OCI-LY7 (cell line): ENCODE results near the gene ELMO1. TPM values are rescaled to one million over a fixed set of nuclear protein-coding genes. Genes with fewer than 3 reads are reported as not detected.

Source experiments
- BruUV-seq: library from RNA; stranded (reverse); fragments of 400-500 nt; replicated peaks from 2 replicates; lab custom pipeline; 2021; lab: Mats Ljungman, UMichigan
- CTCF ChIA-PET: fragments of 300-600 bp; sonication (Branson Sonifier 250); formaldehyde crosslinking; loops from one replicate; lab custom pipeline; 2022; ENCODE audit warnings: antibody characterized with exemption; ENCODE audit not compliant: unreplicated experiment; lab: Charles Lee
- POLR2A ChIA-PET: fragments of 300-600 bp; sonication (Branson Sonifier 250); formaldehyde crosslinking; loops from one replicate; lab custom pipeline; 2022; ENCODE audit warnings: antibody characterized with exemption; lab: Charles Lee
- DNase-seq: peaks from one replicate; pipeline ENCODE4 v3.0.0-alpha.2; 2015; ENCODE audit warnings: low spot score
- H2AFZ ChIP-seq: fragments of 200-600 bp; sonication (generic), shearing (Covaris generic); 2 replicates; pipeline ENCODE4 v1.6.1; 2014; ENCODE audit warnings: mild to moderate bottlenecking, antibody characterized with exemption, low read length, moderate library complexity
- H3K27ac ChIP-seq: fragments of 200-600 bp; sonication (generic); 2 replicates; pipeline ENCODE4 v1.5.1; 2014; ENCODE audit warnings: mixed run types, low read depth, mild to moderate bottlenecking, moderate library complexity, low read length, inconsistent platforms; ENCODE audit not compliant: poor library complexity, severe bottlenecking
- H3K36me3 ChIP-seq: fragments of 200-600 bp; sonication (generic); 2 replicates; pipeline ENCODE4 v1.6.1; 2014; ENCODE audit warnings: mild to moderate bottlenecking, antibody characterized with exemption, low read length, moderate library complexity, mixed read lengths; ENCODE audit not compliant: insufficient read depth
- H3K4me1 ChIP-seq: fragments of 200-600 bp; sonication (generic); 2 replicates; pipeline ENCODE4 v1.5.1; 2014; ENCODE audit warnings: mild to moderate bottlenecking, low read length; ENCODE audit not compliant: insufficient read depth, poor library complexity, severe bottlenecking
- H3K4me2 ChIP-seq: fragments of 200-600 bp; sonication (generic); 2 replicates; pipeline ENCODE4 v1.6.1; 2014; ENCODE audit warnings: mild to moderate bottlenecking, low read length
- H3K4me3 ChIP-seq: fragments of 200-600 bp; sonication (generic); 2 replicates; pipeline ENCODE4 v1.5.1; 2014; ENCODE audit warnings: mild to moderate bottlenecking, low read depth, low read length; ENCODE audit not compliant: poor library complexity, severe bottlenecking
- H3K79me2 ChIP-seq: fragments of 200-600 bp; sonication (generic); 2 replicates; pipeline ENCODE4 v1.6.1; 2016; ENCODE audit warnings: low read depth, mild to moderate bottlenecking, low read length, moderate library complexity, mixed read lengths; ENCODE audit not compliant: insufficient read depth
- H3K9me2 ChIP-seq: fragments of 200-600 bp; sonication (generic); 2 replicates; pipeline ENCODE4 v1.6.1; 2016; ENCODE audit warnings: mild to moderate bottlenecking, low read length, mixed read lengths; ENCODE audit not compliant: insufficient read depth
- H3K9me3 ChIP-seq: fragments of 200-600 bp; sonication (generic); 2 replicates; pipeline ENCODE4 v1.6.1; 2014; ENCODE audit warnings: mild to moderate bottlenecking, mixed run types, low read length, mixed read lengths
- H4K20me1 ChIP-seq: fragments of 200-600 bp; sonication (generic); 2 replicates; pipeline ENCODE4 v1.6.1; 2014; ENCODE audit warnings: mild to moderate bottlenecking, antibody characterized with exemption, low read length, moderate library complexity, mixed read lengths; ENCODE audit not compliant: insufficient read depth
- EZH2phosphoT487 ChIP-seq: fragments of 200-600 bp; sonication (generic); IDR thresholded peaks from 2 replicates; pipeline ENCODE4 v1.6.1; 2018; ENCODE audit warnings: low read depth, borderline replicate concordance, mild to moderate bottlenecking, mixed run types, antibody characterized with exemption, low read length, moderate library complexity, mixed read lengths
- intact Hi-C: fragments of 100-400 bp; cut with micrococcal nuclease; formaldehyde crosslinking; loops from one replicate; pipeline ENCODE4 v1.10.0; 2022; ENCODE audit not compliant: unreplicated experiment
- total RNA-seq, 2 experiments: library from RNA; depleted of rRNA in 1 of 2; stranded (reverse); fragments of >200 nt in 1 of 2; shearing (Covaris generic) in 1 of 2; gene quantifications; 2 replicates each; pipeline ENCODE4 v1.2.3, GENCODE V29; 2014 to 2022
- TF ChIP-seq, protein P1 (sequence below): fragments of 200-600 bp; sonication (generic); conservative IDR thresholded peaks from 2 replicates; pipeline ENCODE4 v1.5.1; 2014; ENCODE audit warnings: mild to moderate bottlenecking, antibody characterized with exemption, low read length, moderate library complexity, mixed read lengths

Gene ELMO1
- total RNA-seq, 2 experiments from 2014 or later: 101 to 103 TPM

DNA sequence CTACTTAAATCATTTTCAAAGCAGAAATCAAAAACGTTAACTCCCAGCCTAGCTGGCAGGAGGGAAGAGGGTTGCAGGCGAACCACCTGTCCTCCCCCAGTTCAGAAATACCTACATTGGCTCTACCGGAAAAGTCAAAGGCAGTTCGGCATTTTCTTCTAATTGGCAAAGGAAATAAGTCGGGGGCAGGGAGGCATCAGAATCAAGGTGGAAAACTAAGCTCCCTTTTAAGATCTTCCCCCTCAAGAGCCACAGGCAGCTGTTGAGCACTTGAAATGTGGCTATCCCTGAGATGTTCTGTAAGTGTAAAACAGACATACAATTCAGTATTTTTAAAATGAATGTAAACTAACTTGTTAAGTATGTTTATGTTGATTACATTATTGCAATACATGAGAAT lies 957 bp upstream of the ELMO1 start:
- H3K79me2 ChIP-seq: no peaks in the 10 kb centered on the region
- ChIA-PET POLR2A (interaction anchor here (0.5 to 1.3 kb wide), 3 partner anchors 17 to 912 kb away, joined by 3 read pairs; no protein-coding TSS in a partner anchor), CTCF (interaction anchor here (1.2 kb wide), 1 partner anchor 215 kb away, joined by 6 read pairs; no protein-coding TSS in a partner anchor)
- peak overlapping the region; percentile 67 for H3K4me3 ChIP-seq
- H3K4me1 ChIP-seq: peaks cover 19% of the 10 kb centered on the region
- H3K9me2 ChIP-seq: no peaks in the 10 kb centered on the region
- H3K9me3 ChIP-seq: no peaks in the 10 kb centered on the region
- no peak overlapping the region for H3K27ac ChIP-seq
- H3K36me3 ChIP-seq: no peaks in the 10 kb centered on the region
- intact Hi-C loops: loop anchor here (1.0 to 2.0 kb wide), 2 partner anchors 109 to 165 kb away; no protein-coding TSS in a partner anchor
- TF ChIP-seq, protein P1, sequence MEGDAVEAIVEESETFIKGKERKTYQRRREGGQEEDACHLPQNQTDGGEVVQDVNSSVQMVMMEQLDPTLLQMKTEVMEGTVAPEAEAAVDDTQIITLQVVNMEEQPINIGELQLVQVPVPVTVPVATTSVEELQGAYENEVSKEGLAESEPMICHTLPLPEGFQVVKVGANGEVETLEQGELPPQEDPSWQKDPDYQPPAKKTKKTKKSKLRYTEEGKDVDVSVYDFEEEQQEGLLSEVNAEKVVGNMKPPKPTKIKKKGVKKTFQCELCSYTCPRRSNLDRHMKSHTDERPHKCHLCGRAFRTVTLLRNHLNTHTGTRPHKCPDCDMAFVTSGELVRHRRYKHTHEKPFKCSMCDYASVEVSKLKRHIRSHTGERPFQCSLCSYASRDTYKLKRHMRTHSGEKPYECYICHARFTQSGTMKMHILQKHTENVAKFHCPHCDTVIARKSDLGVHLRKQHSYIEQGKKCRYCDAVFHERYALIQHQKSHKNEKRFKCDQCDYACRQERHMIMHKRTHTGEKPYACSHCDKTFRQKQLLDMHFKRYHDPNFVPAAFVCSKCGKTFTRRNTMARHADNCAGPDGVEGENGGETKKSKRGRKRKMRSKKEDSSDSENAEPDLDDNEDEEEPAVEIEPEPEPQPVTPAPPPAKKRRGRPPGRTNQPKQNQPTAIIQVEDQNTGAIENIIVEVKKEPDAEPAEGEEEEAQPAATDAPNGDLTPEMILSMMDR: no peak
- TF ChIP-seq EZH2phosphoT487: no peak
- BruUV-seq: no TSS peak
- peak overlapping the region; percentile 87; the same call in 1 of the 2 replicates for H2AFZ ChIP-seq
- peak overlapping the region; percentile 85 for H3K4me2 ChIP-seq
- no peak for DNase-seq
- no peaks in the 10 kb centered on the region for H4K20me1 ChIP-seq

DNA sequence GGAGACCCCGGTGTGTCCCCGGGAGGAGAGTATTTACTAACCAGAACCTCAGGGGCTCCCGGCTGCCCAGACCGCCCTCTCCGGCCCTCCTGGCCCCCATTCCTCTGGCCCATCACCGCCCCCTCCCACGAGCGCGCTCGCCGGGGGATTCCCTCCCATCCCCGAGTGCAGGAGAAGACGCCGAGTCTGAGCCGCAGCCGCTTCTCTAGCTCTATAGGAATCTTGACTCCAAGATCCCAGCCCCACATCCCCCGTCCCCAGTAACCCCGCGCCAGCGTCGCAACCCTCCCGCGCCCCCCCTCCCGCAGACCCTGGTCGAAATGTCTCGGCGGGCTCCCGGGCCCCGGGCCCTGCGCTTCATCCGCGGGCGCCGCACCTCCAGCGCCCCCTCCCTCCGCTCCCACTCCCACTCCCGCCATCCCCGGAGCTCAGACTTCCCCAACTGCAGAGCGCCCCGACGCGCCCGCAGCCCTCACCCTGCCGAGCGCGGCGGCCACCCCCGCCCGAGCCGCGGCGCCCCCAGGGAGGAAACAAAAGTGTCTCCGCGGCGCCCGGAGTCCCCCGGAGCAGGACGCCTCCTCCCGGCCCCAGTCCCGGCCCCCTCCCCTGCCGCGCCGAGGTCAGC lies 541 bp downstream of the ELMO1 start:
- H3K9me2 ChIP-seq: no peaks in the 10 kb centered on the region
- H3K4me1 ChIP-seq: peaks cover 19% of the 10 kb centered on the region
- H3K79me2 ChIP-seq: no peaks in the 10 kb centered on the region
- BruUV-seq: no TSS peak
- TF ChIP-seq EZH2phosphoT487: no peak
- TF ChIP-seq, protein P1: no peak
- ChIA-PET CTCF (interaction anchor here (0.6 to 0.8 kb wide), 2 partner anchors 96 to 162 kb away, joined by 3 to 8 read pairs; no protein-coding TSS in a partner anchor), POLR2A (interaction anchor here (0.6 to 0.9 kb wide), 6 partner anchors 9 to 306 kb away, joined by 3 to 5 read pairs (median 3); no protein-coding TSS in a partner anchor)
- H2AFZ ChIP-seq: peak overlapping the region; percentile 87
- H4K20me1 ChIP-seq: no peaks in the 10 kb centered on the region
- H3K9me3 ChIP-seq: no peaks in the 10 kb centered on the region
- intact Hi-C loops: loop anchor here (2.0 kb wide), 1 partner anchor 163 kb away; no protein-coding TSS in a partner anchor
- H3K4me2 ChIP-seq: peak overlapping the region; percentile 85
- H3K27ac ChIP-seq: no peak overlapping the region
- peak overlapping the region; percentile 67 for H3K4me3 ChIP-seq
- no peaks in the 10 kb centered on the region for H3K36me3 ChIP-seq
- no peak for DNase-seq

DNA sequence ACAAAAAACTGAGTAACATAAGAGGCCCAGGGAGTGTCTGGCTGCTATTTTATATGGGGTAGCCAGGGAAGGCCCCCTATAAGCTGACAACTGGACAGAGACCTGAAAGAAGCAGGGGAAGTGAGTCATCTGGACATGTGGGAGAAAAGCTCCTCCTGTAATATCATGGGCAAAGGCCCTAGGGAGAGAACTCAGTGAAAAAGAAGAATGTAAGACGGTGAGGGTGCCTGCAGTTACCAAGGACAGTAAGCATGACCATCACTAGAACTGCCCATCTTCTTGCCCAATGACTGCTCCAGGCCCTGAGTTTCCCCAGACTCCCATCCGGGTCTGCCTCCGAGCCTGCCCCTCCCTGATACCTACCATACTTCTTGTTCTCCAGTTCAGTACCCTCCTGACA lies 2.3 kb downstream of the ELMO1 start:
- Histone ChIP-seq H3K9me2 (no peaks in the 10 kb centered on the region), H3K4me1 (peaks cover 19% of the 10 kb centered on the region), H3K4me3 (no peak overlapping the region), H4K20me1 (no peaks in the 10 kb centered on the region), H3K4me2 (no peak overlapping the region), H2AFZ (no peak overlapping the region), H3K27ac (no peak overlapping the region), H3K79me2 (no peaks in the 10 kb centered on the region), H3K9me3 (no peaks in the 10 kb centered on the region), H3K36me3 (no peaks in the 10 kb centered on the region)
- POLR2A ChIA-PET: interaction anchor here (0.6 to 1.0 kb wide), 2 partner anchors 105 to 1404 kb away, joined by 3 to 5 read pairs; no protein-coding TSS in a partner anchor
- no TSS peak for BruUV-seq
- TF ChIP-seq EZH2phosphoT487: no peak
- TF ChIP-seq, protein P1: no peak
- intact Hi-C loops: no loop called here
- CTCF ChIA-PET: no interaction called here
- DNase-seq: no peak
